Ecto neural progenitor cell (in vitro differentiated cells): ENCODE measurements around the gene ABCD1.
A peak's percentile ranks its signal among the peaks of the same experiment; 100 is the strongest.
"Not testable (repeated sequence)": the region's sequence is repeated elsewhere in the genome, so short reads cannot be mapped to it uniquely, and the experiment has no call there.

Experiments
- DNase-seq: peaks from one replicate; pipeline ENCODE4 v3.0.0-alpha.2; 2018; ENCODE audit warnings: low spot score

Gene ABCD1

GRCh38 chrX:153694256-153694655 is 30.4 kb upstream of the ABCD1 start:
- not testable (repeated sequence) for DNase-seq

GRCh38 chrX:153694687-153695270 is 29.9 kb upstream of the ABCD1 start:
- DNase-seq = no peak

GRCh38 chrX:153696100-153696499 is 28.6 kb upstream of the ABCD1 start:
- no peak for DNase-seq

- not testable (repeated sequence) for DNase-seq
Observed at GRCh38 chrX:153696538-153696937, 28.1 kb upstream of the ABCD1 start.

GRCh38 chrX:153696986-153697722 is 27.5 kb upstream of the ABCD1 start:
- DNase-seq = not testable (repeated sequence)

GRCh38 chrX:153697924-153698865 is 26.5 kb upstream of the ABCD1 start:
- DNase-seq = no peak

GRCh38 chrX:153699210-153699783 is 25.4 kb upstream of the ABCD1 start:
- not testable (repeated sequence) for DNase-seq

- not testable (repeated sequence) for DNase-seq
Observed at GRCh38 chrX:153699784-153700371, 24.8 kb upstream of the ABCD1 start.

GRCh38 chrX:153700376-153700945 is 24.2 kb upstream of the ABCD1 start:
- DNase-seq = no peak

GRCh38 chrX:153700967-153701366 is 23.7 kb upstream of the ABCD1 start:
- DNase-seq = no peak

- no peak for DNase-seq
Observed at GRCh38 chrX:153701706-153702105, 22.9 kb upstream of the ABCD1 start.

GRCh38 chrX:153702336-153703035 is 22.2 kb upstream of the ABCD1 start:
- no peak for DNase-seq

GRCh38 chrX:153703036-153703370 is 21.7 kb upstream of the ABCD1 start:
- no peak for DNase-seq

GRCh38 chrX:153704021-153704526 is 20.6 kb upstream of the ABCD1 start:
- DNase-seq = no peak

GRCh38 chrX:153704631-153705402 is 19.8 kb upstream of the ABCD1 start:
- not testable (repeated sequence) for DNase-seq

- DNase-seq = not testable (repeated sequence)
Observed at GRCh38 chrX:153705403-153706060, 19.1 kb upstream of the ABCD1 start.

- no peak for DNase-seq
Observed at GRCh38 chrX:153706799-153707198, 17.9 kb upstream of the ABCD1 start.

GRCh38 chrX:153707406-153707805 is 17.2 kb upstream of the ABCD1 start:
- DNase-seq = no peak

- DNase-seq = peak; percentile 70
Observed at GRCh38 chrX:153708415-153708814, 16.2 kb upstream of the ABCD1 start.
